HG02973 (cell line): ENCODE data around the gene MRPS24.
A peak's percentile ranks its signal among the peaks of the same experiment; 100 is the strongest.
"Not testable (repeated sequence)": the region's sequence is repeated elsewhere in the genome, so short reads cannot be mapped to it uniquely, and the experiment has no call there.

ENCODE experiments used
- ATAC-seq: cut with Tn5 transposase; IDR thresholded peaks from one replicate; pipeline ENCODE4 v1.9.1; 2021; ENCODE audit warnings: moderate library complexity; ENCODE audit not compliant: unreplicated experiment

Gene MRPS24

GRCh38 chr7:43843296-43843695 is 26.0 kb downstream of the MRPS24 start:
- ATAC-seq = no peak

GRCh38 chr7:43838201-43838658 is 31.1 kb downstream of the MRPS24 start:
- ATAC-seq = no peak

GRCh38 chr7:43834463-43835251 is 34.7 kb downstream of the MRPS24 start:
- peak; percentile 48 for ATAC-seq

GRCh38 chr7:43830917-43831316 is 38.4 kb downstream of the MRPS24 start:
- not testable (repeated sequence) for ATAC-seq

- ATAC-seq = no peak
Measured at GRCh38 chr7:43825391-43825808, 43.9 kb downstream of the MRPS24 start.

- no peak for ATAC-seq
Measured at GRCh38 chr7:43824963-43825362, 44.4 kb downstream of the MRPS24 start.

- ATAC-seq = not testable (repeated sequence)
Measured at GRCh38 chr7:43824513-43824912, 44.8 kb downstream of the MRPS24 start.

GRCh38 chr7:43823941-43824340 is 45.4 kb downstream of the MRPS24 start:
- no peak for ATAC-seq

- ATAC-seq = not testable (repeated sequence)
Measured at GRCh38 chr7:43823425-43823824, 45.9 kb downstream of the MRPS24 start.
